HG03139 (cell line): Measurements from ENCODE around the gene DMRT3.

Experiments
- ATAC-seq: cut with Tn5 transposase; IDR thresholded peaks from one replicate; pipeline ENCODE4 v1.9.1; 2021; ENCODE audit not compliant: unreplicated experiment

DMRT3 gene, protein sequence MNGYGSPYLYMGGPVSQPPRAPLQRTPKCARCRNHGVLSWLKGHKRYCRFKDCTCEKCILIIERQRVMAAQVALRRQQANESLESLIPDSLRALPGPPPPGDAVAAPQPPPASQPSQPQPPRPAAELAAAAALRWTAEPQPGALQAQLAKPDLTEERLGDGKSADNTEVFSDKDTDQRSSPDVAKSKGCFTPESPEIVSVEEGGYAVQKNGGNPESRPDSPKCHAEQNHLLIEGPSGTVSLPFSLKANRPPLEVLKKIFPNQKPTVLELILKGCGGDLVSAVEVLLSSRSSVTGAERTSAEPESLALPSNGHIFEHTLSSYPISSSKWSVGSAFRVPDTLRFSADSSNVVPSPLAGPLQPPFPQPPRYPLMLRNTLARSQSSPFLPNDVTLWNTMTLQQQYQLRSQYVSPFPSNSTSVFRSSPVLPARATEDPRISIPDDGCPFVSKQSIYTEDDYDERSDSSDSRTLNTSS

DNA sequence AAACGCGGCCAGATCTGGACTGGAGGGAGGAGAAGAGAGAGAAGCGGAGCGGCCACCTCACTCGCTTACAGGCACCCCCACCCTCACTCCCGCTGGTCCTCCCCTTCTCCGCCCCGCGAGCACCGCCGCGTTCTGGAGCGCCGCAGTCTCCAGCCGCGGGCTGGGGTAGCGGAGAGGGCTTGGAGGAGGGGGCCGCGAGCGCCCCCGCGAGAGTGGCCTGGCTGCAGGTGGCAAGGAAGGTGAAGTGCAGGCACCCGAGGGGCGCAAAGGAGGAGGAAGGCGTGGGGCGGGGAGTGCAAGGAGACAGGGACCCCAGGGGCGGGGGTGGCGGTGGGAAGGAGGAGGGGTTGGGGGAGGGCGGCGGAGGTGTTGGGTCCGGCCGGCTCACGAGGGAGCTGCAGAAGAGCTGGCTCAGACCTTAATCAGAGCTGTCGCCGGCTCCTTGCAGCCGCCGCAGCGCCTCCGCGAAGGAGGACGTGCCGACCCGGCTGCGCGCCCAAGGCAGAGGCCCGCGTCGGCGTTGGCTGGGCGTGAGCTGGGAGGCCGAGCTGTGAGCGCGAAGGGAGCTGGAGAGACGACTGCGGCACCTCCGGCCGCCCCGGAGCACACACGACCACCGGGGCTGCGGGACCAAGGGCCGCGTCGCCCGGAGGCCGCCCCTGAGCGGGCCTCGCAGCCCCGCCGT is at the start of gene DMRT3:
Gene DMRT3 (plus strand): TSS at position 398 of the 685 bp plus-strand sequence. CDS start 347 bp downstream, outside the sequence.
- ATAC-seq, result no peak

DNA sequence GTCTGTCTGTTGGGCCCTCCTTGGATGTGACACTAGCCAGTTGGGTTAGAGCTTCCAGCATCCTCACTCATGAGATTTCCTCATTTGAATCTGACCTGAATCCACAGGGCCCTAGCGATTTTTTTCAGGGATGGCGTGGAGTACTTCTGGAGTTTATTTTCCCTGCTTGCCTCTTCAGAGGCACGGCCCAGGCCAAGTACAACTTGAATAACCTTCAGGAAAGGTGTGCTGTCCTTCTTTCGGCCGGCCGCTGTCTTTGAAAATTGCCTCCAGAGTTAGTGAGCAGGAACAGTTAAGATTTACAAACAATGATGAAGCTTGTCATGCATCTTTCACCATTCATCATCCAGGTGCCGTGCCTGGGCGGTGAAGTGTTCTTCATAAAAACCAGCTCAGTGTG is 49.5 kb upstream of the DMRT3 start:
- no peak for ATAC-seq

DNA sequence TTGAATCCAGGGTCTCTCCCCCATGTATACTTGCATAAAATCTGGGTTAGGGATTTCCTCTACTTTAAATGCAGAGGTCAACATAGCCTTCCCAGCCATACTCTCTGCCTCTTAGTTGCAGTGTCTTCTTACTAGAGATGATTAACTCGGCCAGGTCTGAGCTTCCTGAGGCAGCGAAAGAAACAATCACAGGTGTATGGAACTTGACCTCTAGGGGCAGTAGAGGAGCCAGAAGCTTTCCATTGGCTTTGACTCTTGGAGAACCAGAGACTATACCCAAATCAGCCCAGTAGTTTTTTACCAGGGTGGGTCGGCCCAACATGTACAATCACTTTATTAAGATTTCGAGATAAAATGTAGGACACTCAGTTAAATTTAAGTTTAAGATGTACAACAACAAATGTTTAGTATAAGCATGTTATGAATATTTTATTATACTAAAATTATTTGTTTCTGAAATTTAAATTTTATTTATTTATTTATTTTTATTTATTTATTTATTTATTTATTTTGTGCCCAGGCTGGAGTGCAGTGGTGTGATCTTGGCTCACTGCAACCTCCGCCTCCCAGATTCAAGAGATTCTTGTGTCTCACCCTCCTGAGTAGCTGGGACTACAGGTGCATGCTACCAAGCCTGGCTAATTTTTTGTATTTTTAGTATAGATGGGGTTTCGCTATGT is 48.0 kb upstream of the DMRT3 start:
- ATAC-seq, result no peak

DNA sequence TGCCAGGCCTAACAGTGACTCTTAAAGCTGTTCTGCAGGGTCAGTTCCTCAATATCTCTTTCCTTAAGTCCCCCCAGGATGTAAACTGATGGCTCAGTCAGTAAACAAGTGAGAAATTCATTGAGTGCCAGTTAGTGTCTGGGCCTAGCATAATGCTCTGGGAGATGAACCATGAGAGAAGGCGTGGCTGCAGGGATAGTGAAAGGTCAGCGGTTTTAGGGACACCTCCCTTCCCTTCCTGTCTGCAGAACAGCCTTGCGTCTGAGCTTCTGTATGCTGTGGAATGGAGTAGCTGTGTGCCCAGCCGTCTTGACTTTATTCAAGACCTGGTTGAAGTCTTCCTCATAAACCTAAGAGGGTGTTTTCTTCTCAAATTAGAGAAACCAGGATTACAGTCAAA is 46.7 kb upstream of the DMRT3 start:
- ATAC-seq, result no peak

DNA sequence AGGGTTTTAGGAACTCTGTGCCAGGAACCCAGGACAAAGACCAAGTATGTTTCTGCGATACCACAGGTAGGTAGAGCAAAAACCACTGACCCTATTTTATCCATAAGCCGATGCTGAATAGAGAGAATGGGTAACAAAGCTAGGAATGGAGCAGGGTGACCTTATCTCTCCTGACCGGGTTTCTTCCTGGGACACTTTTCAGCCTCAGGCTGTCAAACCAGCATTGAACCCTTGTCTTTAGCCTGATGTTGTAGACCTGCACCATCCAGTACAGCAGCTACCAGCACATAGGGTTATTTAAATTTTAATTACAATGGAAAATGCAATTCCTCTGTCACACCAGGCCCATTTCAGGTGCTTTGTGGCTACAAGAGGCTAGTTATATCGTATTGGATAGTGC is 43.1 kb upstream of the DMRT3 start:
- ATAC-seq, result no peak

DNA sequence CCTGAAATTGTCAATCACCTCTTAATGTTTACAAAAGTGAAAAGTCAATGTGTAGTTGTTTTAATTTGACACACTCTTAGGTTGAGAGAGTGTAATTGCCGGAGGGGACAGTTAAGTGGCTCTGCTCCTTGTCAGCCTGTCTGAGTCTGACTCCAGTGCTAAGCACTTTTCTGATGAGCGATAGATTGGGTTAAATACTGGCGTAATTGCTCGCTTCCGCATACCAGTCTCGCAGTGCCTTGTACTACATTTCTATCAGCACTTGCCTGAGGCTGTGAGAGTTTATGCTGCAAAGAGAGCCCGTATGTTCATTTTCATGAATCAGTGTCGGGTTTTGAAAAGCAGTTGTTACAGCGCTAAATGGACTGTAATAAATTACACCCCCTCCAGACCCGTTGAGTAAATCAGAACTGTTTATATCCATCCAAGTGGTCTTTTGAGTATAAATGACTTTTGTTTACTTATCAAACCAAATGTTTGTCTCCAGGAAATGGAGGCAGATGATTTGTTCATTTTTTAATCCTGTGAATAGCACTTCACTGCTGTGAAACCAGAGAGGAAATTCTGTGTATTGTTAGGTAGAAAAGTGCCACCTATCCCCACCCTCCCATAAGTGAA is 41.0 kb upstream of the DMRT3 start:
- no peak for ATAC-seq

DNA sequence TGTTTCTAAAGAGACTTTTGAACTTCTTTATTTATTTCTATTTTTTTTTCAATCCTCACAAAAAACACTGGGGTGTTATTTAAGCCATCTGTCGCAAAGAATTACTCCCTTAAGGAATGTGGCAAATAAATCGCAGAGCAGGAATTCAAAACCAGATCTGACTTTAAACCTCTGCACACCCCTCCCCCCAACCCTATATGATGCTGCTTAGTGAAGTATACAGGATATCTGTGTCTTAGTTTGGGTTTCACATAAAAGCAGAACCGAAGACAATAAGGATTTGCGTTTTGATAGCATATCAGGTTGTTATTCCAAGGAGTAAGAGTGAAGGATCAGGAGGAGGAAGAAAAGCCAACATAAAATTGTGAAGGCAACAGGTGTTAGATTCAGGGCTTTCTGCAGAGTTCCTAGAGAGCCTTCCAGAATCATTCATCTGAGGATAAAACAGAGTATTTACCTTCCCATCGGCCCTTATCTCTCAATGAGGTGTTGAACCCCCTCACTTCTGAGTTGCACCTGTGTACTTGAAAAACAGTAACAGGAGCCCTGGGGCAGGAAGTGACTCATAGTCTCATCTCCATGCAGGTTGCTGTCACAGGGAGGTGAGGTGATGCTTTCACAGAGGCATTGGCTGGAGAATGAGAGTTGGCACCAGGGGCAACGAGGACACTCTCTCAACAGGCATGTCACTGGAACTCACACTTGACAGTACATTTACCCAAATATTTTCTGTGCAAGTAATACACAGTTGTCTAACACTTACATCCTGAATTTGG is 33.5 kb upstream of the DMRT3 start:
- ATAC-seq, result no peak

DNA sequence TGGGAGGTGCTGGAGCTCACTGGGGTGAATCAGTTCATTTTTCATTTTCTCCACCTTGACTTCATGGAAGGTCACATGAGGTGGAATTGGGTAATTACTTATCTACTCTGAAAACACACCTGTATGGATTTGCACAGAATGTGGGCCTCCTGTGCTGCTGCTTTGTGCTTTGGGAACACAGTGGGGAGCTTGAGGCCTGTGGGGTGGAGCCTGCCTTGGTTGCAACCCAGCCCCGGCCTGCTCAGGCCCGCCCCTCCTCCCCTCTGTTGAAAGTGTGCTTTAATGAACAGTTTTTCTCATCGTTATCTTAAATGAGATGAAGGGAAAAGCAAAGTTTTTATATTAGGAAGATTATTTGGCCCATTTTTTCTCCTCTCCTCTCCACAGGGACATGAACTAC is 28.5 kb upstream of the DMRT3 start:
- no peak for ATAC-seq

DNA sequence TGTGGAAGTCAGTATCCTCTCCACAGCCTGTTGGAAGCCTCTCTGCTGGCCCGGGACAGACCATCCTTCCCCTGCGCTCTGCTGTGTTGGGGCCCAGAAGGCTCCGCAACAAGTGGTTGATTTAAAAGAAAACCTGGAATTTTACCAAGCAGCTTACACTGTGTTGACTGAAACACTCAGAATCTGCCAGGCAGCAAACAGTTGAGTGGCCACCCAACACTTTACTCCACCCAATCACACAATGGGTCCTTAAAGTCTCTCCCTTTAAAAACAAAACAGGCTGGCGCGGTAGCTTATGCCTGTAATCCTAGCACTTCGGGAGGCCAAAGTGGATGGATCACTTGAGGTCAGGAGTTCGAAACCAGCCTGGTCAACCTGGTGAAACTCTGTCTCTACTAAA is 28.0 kb upstream of the DMRT3 start:
- no peak for ATAC-seq

DNA sequence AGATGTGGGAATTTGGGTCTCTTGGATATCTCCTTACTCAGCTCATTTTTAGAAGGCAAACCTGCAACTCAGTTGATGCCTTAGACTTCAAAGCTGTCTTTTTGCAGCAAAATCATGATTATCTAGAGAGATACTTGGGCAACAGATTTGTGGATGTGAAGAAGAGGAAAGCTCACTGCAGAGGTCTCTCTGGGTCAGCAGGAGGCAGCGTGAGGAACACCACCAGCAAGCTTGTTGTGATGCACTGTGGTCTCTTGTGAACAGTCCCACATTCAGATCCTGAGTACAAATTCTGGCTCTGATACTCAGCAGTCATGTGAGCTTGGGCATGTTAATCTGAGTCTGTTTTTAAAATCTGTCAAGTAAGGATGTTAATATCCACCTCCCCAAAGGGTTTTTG is 26.3 kb upstream of the DMRT3 start:
- no peak for ATAC-seq

DNA sequence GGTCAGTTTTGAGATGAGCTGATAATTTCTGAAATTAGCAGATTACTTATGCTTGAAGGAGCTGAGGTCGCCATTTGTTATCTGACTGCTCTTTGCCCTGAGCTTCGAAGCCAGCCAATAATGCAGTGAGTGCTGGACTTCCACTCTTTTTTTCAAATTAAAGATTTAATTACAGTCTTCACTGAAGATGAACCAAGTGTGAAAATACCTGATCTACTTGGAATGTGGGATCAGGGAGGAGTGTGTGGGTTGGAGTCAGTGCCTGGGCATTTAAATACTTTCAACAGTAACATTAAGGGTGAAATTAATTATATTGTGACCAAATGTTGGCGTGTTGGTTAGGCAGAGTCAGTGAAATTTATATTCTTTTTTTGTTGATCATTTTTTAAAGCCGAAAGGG is 23.9 kb upstream of the DMRT3 start:
- ATAC-seq, result no peak

DNA sequence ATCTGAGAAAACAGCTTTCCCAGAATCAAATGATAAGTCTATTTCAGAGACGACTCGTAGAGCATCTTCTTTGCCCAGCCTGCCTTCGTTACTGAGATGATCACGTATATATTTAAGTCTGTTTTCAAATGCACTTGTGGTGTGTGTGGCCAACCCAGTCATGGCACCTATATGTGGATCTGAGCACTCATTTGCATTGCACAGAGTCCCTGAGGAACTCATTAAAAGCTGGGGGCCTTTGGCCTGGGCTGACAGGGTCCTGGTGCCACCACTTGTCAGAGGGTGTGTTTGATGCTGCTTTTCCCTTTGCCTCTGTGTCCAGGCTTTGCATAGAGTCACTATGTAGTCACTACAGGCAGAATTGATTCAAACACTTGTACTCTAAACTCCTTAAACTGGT is 17.4 kb upstream of the DMRT3 start:
- ATAC-seq, result no peak

DNA sequence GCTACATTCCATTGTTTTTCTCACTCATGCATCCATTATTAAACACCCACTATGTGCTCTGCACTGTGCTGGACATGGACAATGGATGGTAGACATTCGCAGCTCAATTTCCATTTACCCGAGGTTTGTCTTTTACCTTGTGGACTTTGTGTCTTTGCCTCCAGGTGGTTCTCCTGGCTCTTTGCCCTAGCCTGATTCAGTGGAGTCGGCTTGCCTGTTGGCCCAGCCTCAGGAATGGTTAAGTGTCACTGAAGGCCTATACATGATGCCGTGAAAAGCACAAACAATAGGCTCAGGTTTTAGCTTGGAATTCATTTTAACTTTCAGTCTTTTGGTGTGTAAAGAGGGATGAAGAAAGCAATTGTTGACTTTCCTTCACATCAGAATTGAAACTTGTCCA is 16.5 kb upstream of the DMRT3 start:
- ATAC-seq, result no peak

DNA sequence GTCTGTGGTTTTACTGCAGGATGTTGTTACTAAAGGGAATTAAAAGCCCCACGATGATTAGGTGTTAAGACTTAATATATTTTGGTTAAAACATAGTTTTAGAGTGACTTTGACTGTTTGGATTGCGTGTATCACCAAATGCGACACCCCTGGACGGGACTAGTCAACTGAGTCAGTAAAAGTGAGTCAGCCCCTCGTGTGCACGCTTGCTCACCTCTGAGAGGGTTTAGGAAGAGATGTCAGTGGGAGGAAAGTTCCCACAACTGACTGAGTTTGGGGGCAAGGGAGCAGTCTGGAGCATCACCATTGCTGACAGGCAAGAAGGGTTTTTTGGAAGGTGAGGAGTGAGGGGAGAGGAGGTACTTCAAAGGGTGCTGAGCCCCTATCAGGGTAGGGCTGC is 14.4 kb upstream of the DMRT3 start:
- ATAC-seq, result no peak

DNA sequence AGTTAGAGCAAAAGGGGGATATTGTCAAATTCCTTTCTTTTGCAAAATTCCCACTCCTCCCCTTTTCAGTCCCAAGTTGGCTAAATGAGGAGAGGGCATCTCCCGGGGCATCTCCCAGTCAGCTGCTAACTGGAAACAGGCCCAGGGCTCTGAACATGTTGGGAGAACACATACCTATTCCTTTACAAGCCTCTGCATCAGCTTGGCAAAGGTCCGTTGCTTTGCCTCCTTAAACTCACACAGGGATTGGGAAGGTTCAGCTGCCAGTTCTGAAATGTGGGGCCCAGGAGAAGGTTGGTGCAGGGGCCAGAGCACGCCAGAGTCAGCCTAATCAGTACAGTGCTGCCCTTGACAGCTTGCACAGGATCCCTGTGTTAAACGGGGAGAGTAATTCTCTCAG is 11.0 kb upstream of the DMRT3 start:
- no peak for ATAC-seq

DNA sequence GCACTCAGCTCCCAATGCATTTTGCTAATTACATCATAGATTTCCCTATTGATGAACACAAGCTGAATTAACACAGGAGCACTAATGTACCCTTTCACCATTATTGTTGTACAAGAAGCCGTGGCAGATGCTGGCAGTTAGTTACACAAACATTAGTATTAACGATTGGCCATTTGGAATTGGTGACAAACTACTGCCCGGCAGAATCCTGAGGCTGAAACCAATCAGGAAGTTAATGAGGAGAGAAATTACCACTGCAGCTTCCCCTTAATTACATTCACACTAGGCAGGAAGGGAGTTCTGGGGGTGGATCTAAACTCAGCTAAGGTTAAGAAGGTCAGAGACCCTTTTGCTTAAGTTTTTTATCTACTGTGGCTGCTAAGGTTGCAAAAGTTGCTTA is 9.6 kb upstream of the DMRT3 start:
- ATAC-seq, result no peak

DNA sequence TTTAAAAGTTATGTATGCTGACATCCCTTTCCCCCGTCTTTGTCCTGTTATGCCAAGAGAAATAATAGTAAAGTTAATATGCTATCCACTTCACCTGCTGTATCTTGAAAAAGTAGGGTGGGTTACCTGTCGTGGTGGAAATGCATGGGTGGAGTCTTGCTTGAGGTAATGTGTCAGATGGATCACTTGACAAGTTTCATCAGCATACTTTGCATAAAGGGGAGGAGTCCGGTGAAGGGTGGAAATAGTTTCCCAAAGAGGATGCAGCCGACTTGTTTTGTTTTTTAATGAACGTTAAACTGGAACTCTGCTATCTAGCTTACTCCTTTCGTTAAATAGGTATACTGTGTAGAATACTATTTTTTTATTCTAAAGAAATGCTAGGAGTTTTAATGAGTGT is 9.0 kb upstream of the DMRT3 start:
- ATAC-seq, result no peak

DNA sequence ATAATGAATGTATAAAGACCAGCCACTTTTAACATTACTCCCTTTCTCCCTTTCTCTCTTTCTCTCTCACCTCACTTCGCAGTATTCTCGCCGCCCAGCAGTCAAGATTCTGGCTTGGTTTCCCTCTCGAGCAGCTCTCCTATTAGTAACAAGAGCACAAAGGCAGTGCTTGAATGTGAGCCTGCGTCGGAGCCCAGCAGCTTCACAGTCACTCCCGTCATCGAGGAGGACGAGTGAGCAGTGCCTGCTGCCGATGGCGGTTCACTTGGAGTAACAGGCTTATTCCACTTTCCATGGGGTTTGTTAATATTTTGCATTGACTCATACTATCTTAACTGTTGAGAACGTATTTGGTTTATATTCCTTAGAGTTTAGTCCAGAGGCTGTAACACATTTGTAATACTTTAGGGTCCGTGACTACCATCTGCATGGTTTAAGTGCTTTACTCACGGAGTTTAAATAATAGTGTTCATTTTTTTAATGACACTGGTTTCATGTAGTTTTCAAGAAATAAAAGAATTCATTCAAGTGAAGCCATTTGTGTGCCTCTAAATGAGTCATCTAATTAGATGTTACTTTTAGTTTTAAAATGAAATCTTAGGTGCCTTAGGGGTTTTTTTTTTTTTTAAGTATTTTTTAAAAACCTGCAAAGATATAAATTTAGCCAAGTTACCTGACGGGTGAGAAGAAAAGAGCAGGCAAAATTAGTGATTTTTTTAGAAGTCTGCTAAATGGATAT is 8.4 kb upstream of the DMRT3 start:
- no peak for ATAC-seq

DNA sequence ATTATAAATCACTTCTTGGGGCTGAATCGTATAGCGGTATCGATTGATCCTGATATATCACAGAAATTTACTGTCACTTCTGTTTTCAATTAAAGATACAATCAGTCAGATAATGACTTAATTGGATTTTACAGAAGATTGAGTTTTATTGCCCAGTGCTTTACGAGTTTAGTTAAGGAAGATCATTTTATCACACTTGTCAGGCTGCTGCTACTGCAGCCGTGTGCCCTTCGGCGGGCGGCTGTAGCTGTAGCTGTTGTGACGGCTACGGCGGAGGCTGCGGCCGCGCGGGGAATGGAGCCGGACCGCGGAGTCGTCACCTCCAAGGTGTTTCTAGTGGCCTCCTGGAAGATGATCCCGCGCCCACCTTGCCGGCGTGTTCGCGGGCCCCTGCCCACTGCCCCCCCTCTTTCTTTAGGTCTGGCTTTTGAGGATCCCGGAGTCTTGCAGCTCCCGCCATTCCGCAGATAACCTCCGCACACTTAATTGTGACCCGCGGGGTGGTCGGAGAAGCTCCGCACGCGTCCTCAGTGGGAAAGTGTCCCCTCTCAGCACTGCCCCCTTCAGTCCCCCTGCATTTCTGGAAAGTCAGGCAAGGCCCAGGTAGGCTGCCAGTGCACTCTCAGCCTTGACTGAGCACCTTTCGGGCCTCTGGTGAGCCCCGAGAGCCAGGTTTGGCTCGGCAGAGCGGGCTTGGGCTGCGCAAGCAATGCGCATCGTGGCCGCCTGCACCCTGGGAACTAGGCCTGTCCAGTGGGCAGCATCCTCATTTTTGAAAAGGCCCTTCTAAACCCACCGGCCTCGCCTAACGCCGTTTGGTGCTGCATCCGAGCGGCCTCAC is 6.9 kb upstream of the DMRT3 start:
- no peak for ATAC-seq
